ENCODE results near the gene ACOX3.

ACOX3 gene

GRCh38 chr4:8345946-8346814 is 94.3 kb downstream of the ACOX3 start:
- no peak for TF ChIP-seq CTCF (IDR thresholded peaks at IDR 0.05; ENCODE audit: low read depth, low read length)
- no peak overlapping the region for H3K4me3 ChIP-seq (ENCODE audit: low read depth, low read length)

GRCh38 chr4:8345053-8345945 is 95.2 kb downstream of the ACOX3 start:
- TF ChIP-seq CTCF (IDR thresholded peaks at IDR 0.05; ENCODE audit: low read depth, low read length): no peak

GRCh38 chr4:8344377-8344776 is 96.1 kb downstream of the ACOX3 start:
- TF ChIP-seq CTCF (IDR thresholded peaks at IDR 0.05; ENCODE audit: low read depth, low read length): no peak
- no peak overlapping the region for H3K4me3 ChIP-seq (ENCODE audit: low read depth, low read length)

More at GRCh38 chr4:8345053-8345945, 95.2 kb downstream of the ACOX3 start:
- H3K4me3 ChIP-seq (ENCODE audit: low read depth, low read length): no peak overlapping the region

- H3K4me3 ChIP-seq (ENCODE audit: low read depth, low read length): no peak overlapping the region
- no peak for TF ChIP-seq CTCF (IDR thresholded peaks at IDR 0.05; ENCODE audit: low read depth, low read length)
Measured at GRCh38 chr4:8343967-8344331, 96.6 kb downstream of the ACOX3 start.

- no peak for TF ChIP-seq CTCF (IDR thresholded peaks at IDR 0.05; ENCODE audit: low read depth, low read length)
- no peak overlapping the region for H3K4me3 ChIP-seq (ENCODE audit: low read depth, low read length)
Measured at GRCh38 chr4:8343262-8343966, 97.1 kb downstream of the ACOX3 start.

GRCh38 chr4:8342651-8343261 is 97.8 kb downstream of the ACOX3 start:
- peak; percentile 19; the same call in 1 of the 2 replicates for TF ChIP-seq CTCF (IDR thresholded peaks at IDR 0.05; ENCODE audit: low read depth, low read length)
- no peak overlapping the region for H3K4me3 ChIP-seq (ENCODE audit: low read depth, low read length)
